PC-9 (cell line): ENCODE results near the gene SLC22A23.

Experiments
- EZH2 ChIP-seq: fragments of 200-600 bp; sonication (generic); IDR thresholded peaks from 2 replicates; pipeline ENCODE4 v1.8.0; 2017; ENCODE audit warnings: antibody characterized with exemption, low read depth
- TF ChIP-seq, protein P1 (sequence below): fragments of 200-600 bp; sonication (generic); conservative IDR thresholded peaks from 2 replicates; pipeline ENCODE4 v1.6.1; 2017; ENCODE audit warnings: mixed run types, antibody characterized with exemption, mild to moderate bottlenecking, moderate library complexity

DNA sequence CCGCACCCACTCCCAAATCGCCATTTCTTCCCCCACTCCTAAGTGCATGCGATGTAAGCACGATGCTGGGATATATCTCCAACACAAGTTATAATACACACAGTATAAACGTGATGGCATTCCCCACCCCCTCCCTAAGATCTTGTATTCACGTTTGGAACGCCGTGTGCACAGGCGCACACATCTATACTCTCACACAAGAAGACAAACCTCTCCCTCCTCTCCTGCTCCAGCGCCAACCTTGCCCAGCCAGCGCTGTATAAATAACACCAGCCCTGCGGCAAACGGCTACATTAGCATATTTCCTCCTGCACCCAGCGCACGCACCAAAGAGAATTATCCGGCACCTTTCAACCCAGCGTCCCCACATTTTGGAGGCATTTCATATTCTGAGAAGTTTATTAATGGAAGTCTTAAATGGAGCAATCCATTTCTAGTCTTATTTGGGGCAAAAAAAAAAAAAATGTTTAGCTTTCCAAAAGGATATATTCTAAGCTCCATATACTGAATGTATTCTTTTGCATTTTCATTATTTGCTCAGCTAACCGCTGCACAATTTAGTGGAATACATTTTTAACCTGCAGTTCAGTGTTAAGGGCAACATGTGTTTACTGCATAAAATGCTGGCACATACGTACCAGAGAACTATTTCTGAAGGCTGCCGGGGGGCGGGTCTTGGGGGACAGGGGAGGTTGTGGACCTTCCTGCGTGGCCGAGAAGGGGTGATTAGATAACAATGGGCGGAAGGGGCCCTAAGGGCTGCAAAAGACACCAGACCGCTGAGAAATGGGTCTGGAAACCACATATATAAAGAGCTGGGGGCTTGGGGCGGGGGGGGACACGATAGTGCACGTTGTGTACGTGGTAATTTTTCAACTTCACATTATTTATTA, 1.1 kb upstream of the SLC22A23 start:
- TF ChIP-seq EZH2, result no peak
- TF ChIP-seq, protein P1, sequence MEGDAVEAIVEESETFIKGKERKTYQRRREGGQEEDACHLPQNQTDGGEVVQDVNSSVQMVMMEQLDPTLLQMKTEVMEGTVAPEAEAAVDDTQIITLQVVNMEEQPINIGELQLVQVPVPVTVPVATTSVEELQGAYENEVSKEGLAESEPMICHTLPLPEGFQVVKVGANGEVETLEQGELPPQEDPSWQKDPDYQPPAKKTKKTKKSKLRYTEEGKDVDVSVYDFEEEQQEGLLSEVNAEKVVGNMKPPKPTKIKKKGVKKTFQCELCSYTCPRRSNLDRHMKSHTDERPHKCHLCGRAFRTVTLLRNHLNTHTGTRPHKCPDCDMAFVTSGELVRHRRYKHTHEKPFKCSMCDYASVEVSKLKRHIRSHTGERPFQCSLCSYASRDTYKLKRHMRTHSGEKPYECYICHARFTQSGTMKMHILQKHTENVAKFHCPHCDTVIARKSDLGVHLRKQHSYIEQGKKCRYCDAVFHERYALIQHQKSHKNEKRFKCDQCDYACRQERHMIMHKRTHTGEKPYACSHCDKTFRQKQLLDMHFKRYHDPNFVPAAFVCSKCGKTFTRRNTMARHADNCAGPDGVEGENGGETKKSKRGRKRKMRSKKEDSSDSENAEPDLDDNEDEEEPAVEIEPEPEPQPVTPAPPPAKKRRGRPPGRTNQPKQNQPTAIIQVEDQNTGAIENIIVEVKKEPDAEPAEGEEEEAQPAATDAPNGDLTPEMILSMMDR, result no peak
